ENCODE results near the gene ARSB. TPM values are rescaled to one million over a fixed set of nuclear protein-coding genes. Genes with fewer than 3 reads are reported as not detected.
A peak's percentile ranks its signal among the peaks of the same experiment; 100 is the strongest.
"Not testable (repeated sequence)": the region's sequence is repeated elsewhere in the genome, so short reads cannot be mapped to it uniquely, and the experiment has no call there.

ARSB gene
- total RNA-seq, 6 donors from 2014 or later, result 9.8 to 24.1 (median 18.7) TPM

GRCh38 chr5:78766412-78766762, 218.7 kb downstream of the ARSB start:
- Histone ChIP-seq H3K4me1 (peaks cover 0 to 3% (median 0%) of the 10 kb centered on the region in 4 donors), H3K36me3 (no peaks in the 10 kb centered on the region), H3K4me3 (no peak overlapping the region), H3K9me3 (no peaks in the 10 kb centered on the region), H3K27me3 (no peaks in the 10 kb centered on the region), H3K27ac (no peak overlapping the region)
- no peak for TF ChIP-seq POLR2AphosphoS5 (IDR thresholded peaks at IDR 0.05)
- no peak for TF ChIP-seq EP300 (IDR thresholded peaks at IDR 0.05)
- TF ChIP-seq POLR2A (IDR thresholded peaks at IDR 0.05), result no peak
- no peak for TF ChIP-seq CTCF (IDR thresholded peaks at IDR 0.05)
- WGBS, 2 donors, result 92 to 100% methylated on average over 5 of the region's 5 CpGs
- ATAC-seq (ENCODE audit: low FRiP score in 2 of 2), result peak in 1 of 2 donors; percentile 71
- DNase-seq, result no peak

GRCh38 chr5:78765756-78766411, 219.2 kb downstream of the ARSB start:
- DNase-seq (no peak), ATAC-seq (ENCODE audit: low FRiP score in 2 of 2) (peak in 1 of 2 donors; percentile 47)
- H3K9me3 ChIP-seq, result no peaks in the 10 kb centered on the region
- H3K4me1 ChIP-seq, result no peaks in the 10 kb centered on the region
- 61 to 77% methylated on average over 7 of the region's 7 CpGs for WGBS, 2 donors
- no peak overlapping the region for H3K4me3 ChIP-seq
- H3K27me3 ChIP-seq, result no peaks in the 10 kb centered on the region
- H3K36me3 ChIP-seq, result no peaks in the 10 kb centered on the region
- no peak overlapping the region for H3K27ac ChIP-seq
- TF ChIP-seq CTCF (IDR thresholded peaks at IDR 0.05) (no peak), EP300 (IDR thresholded peaks at IDR 0.05) (no peak), POLR2A (IDR thresholded peaks at IDR 0.05) (no peak), POLR2AphosphoS5 (IDR thresholded peaks at IDR 0.05) (no peak)

- no peak overlapping the region for H3K27ac ChIP-seq
- H3K36me3 ChIP-seq, result no peaks in the 10 kb centered on the region
- DNase-seq (no peak), ATAC-seq (ENCODE audit: low FRiP score in 2 of 2) (no peak)
- H3K4me3 ChIP-seq, result no peak overlapping the region
- no peak for TF ChIP-seq POLR2AphosphoS5 (IDR thresholded peaks at IDR 0.05)
- TF ChIP-seq EP300 (IDR thresholded peaks at IDR 0.05), result no peak
- no peak for TF ChIP-seq POLR2A (IDR thresholded peaks at IDR 0.05)
- TF ChIP-seq CTCF (IDR thresholded peaks at IDR 0.05), result no peak
- no peaks in the 10 kb centered on the region for H3K27me3 ChIP-seq
- no peaks in the 10 kb centered on the region for H3K9me3 ChIP-seq
- WGBS, 2 donors, result 90 to 91% methylated on average over 5 of the region's 5 CpGs
- no peaks in the 10 kb centered on the region for H3K4me1 ChIP-seq
Measured at GRCh38 chr5:78765116-78765515, 220.0 kb downstream of the ARSB start.

- no peak for TF ChIP-seq CTCF (IDR thresholded peaks at IDR 0.05)
- no peak for TF ChIP-seq EP300 (IDR thresholded peaks at IDR 0.05)
- TF ChIP-seq POLR2AphosphoS5 (IDR thresholded peaks at IDR 0.05), result no peak
- no peak for TF ChIP-seq POLR2A (IDR thresholded peaks at IDR 0.05)
- Histone ChIP-seq H3K36me3 (no peaks in the 10 kb centered on the region), H3K9me3 (no peaks in the 10 kb centered on the region), H3K4me3 (no peak overlapping the region), H3K27ac (no peak overlapping the region), H3K27me3 (no peaks in the 10 kb centered on the region), H3K4me1 (no peaks in the 10 kb centered on the region)
- DNase-seq (no peak), ATAC-seq (ENCODE audit: low FRiP score in 2 of 2) (no peak)
- WGBS, 2 donors, result 89 to 91% methylated on average over 6 of the region's 6 CpGs
Measured at GRCh38 chr5:78763659-78764189, 221.4 kb downstream of the ARSB start.

GRCh38 chr5:78762743-78763142, 222.4 kb downstream of the ARSB start:
- WGBS, 2 donors, result 88 to 100% methylated on average over 5 of the region's 5 CpGs
- not testable (repeated sequence) for ATAC-seq (ENCODE audit: low FRiP score in 2 of 2)

More at GRCh38 chr5:78762743-78763142, 222.4 kb downstream of the ARSB start:
- H3K27ac ChIP-seq, H3K4me3 ChIP-seq, H3K9me3 ChIP-seq, DNase-seq, H3K4me1 ChIP-seq, H3K36me3 ChIP-seq, H3K27me3 ChIP-seq: not testable (repeated sequence)

Measured in upper lobe of left lung (tissue), 6 donors.